ENCODE data around the gene TEKTIP1.
"Not testable (repeated sequence)": the region's sequence is repeated elsewhere in the genome, so short reads cannot be mapped to it uniquely, and the experiment has no call there.

The TEKTIP1 gene

GRCh38 chr19:3563709-3564524 lies 24.9 kb downstream of the TEKTIP1 start:
- DNase-seq: no peak

- no peak for DNase-seq
Measured at GRCh38 chr19:3565139-3565538, 26.2 kb downstream of the TEKTIP1 start.

- not testable (repeated sequence) for DNase-seq
Measured at GRCh38 chr19:3570042-3570441, 31.1 kb downstream of the TEKTIP1 start.

- DNase-seq: no peak
Measured at GRCh38 chr19:3570606-3571011, 31.6 kb downstream of the TEKTIP1 start.

- DNase-seq: peak; percentile 100
Measured at GRCh38 chr19:3572132-3572854, 33.3 kb downstream of the TEKTIP1 start.

- no peak for DNase-seq
Measured at GRCh38 chr19:3572855-3573161, 33.8 kb downstream of the TEKTIP1 start, which contains the start of gene HMG20B. Gene HMG20B, plus strand, starts transcription at chr19:3572944. Its CDS starts 366 bp downstream, at chr19:3573310.

- no peak for DNase-seq
Measured at GRCh38 chr19:3573162-3573857, 34.3 kb downstream of the TEKTIP1 start.

GRCh38 chr19:3573858-3574637 lies 35.1 kb downstream of the TEKTIP1 start:
- DNase-seq: peak; percentile 94

- DNase-seq: peak; percentile 41
Measured at GRCh38 chr19:3575260-3575741, 36.3 kb downstream of the TEKTIP1 start.

GRCh38 chr19:3575949-3576673 lies 37.1 kb downstream of the TEKTIP1 start:
- no peak for DNase-seq

- peak; percentile 62 for DNase-seq
Measured at GRCh38 chr19:3576696-3577443, 37.9 kb downstream of the TEKTIP1 start.

GRCh38 chr19:3577723-3578344 lies 38.9 kb downstream of the TEKTIP1 start:
- DNase-seq: no peak

- DNase-seq: no peak
Measured at GRCh38 chr19:3578390-3578789, 39.4 kb downstream of the TEKTIP1 start.

GRCh38 chr19:3580156-3580934 lies 41.4 kb downstream of the TEKTIP1 start:
- DNase-seq: peak; percentile 88

GRCh38 chr19:3581792-3582191 lies 42.8 kb downstream of the TEKTIP1 start:
- DNase-seq: not testable (repeated sequence)

- DNase-seq: not testable (repeated sequence)
Measured at GRCh38 chr19:3584036-3584802, 45.2 kb downstream of the TEKTIP1 start.

- no peak for DNase-seq
Measured at GRCh38 chr19:3585301-3586126, 46.5 kb downstream of the TEKTIP1 start, which contains the start of gene GIPC3. Gene GIPC3, plus strand, starts transcription at chr19:3585478. Its CDS starts 120 bp downstream, at chr19:3585598.
